ENCODE measurements around the gene CEP112. TPM values are rescaled to one million over a fixed set of nuclear protein-coding genes. Genes with fewer than 3 reads are reported as not detected.
A peak's percentile ranks its signal among the peaks of the same experiment; 100 is the strongest.

The CEP112 gene
- total and polyA plus RNA-seq, 2 donors (not counting 1 experiment from before 2014, with no cell fraction given) = 5.4 to 6.4 TPM

GRCh38 chr17:65797101-65797500 lies 394.8 kb downstream of the CEP112 start:
- no peak for DNase-seq (ENCODE audit: low read depth in 2 of 2)
- Histone ChIP-seq H3K9ac (ENCODE audit: insufficient read depth, low read length) (no peak overlapping the region), H3K79me2 (ENCODE audit: control insufficient read depth, insufficient read depth, low read length) (no peaks in the 10 kb centered on the region), H3K36me3 (ENCODE audit: control insufficient read depth, insufficient read depth, low read length) (no peaks in the 10 kb centered on the region), H4K20me1 (ENCODE audit: control insufficient read depth, extremely low read depth, insufficient read depth, low read length) (no peaks in the 10 kb centered on the region), H3K27me3 (ENCODE audit: control insufficient read depth, insufficient read depth, low read length) (no peaks in the 10 kb centered on the region), H3K4me3 (replicated peaks in 1 of 4; ENCODE audit: control extremely low read depth in 1 of 4, insufficient read depth in 1 of 4, low read depth in 3 of 4, low read length in 4 of 4) (no peak overlapping the region), H3K27ac (ENCODE audit: insufficient read depth, low read length) (no peak overlapping the region), H3K4me1 (ENCODE audit: control insufficient read depth, extremely low read depth, insufficient read depth, low read length) (no peaks in the 10 kb centered on the region), H3K4me2 (ENCODE audit: extremely low read depth, insufficient read depth, low read length) (no peak overlapping the region), H2AFZ (ENCODE audit: low read length) (no peak overlapping the region), H3K9me3 (ENCODE audit: control insufficient read depth, insufficient read depth, low read depth, low read length) (no peaks in the 10 kb centered on the region)
- no peak for TF ChIP-seq EZH2 (IDR thresholded peaks at IDR 0.05; ENCODE audit: low read length, missing control alignments)
- TF ChIP-seq, protein P1, sequence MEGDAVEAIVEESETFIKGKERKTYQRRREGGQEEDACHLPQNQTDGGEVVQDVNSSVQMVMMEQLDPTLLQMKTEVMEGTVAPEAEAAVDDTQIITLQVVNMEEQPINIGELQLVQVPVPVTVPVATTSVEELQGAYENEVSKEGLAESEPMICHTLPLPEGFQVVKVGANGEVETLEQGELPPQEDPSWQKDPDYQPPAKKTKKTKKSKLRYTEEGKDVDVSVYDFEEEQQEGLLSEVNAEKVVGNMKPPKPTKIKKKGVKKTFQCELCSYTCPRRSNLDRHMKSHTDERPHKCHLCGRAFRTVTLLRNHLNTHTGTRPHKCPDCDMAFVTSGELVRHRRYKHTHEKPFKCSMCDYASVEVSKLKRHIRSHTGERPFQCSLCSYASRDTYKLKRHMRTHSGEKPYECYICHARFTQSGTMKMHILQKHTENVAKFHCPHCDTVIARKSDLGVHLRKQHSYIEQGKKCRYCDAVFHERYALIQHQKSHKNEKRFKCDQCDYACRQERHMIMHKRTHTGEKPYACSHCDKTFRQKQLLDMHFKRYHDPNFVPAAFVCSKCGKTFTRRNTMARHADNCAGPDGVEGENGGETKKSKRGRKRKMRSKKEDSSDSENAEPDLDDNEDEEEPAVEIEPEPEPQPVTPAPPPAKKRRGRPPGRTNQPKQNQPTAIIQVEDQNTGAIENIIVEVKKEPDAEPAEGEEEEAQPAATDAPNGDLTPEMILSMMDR (conservative IDR thresholded peaks at IDR 0.05 in 1 of 2, IDR thresholded peaks at IDR 0.05 in 1 of 2; ENCODE audit: low read depth in 1 of 2, low read length in 2 of 2) = no peak

GRCh38 chr17:65794572-65794971 lies 397.4 kb downstream of the CEP112 start:
- peak in 1 of 2 donors; percentile 36 for DNase-seq (ENCODE audit: low read depth in 2 of 2)
- H2AFZ ChIP-seq (ENCODE audit: low read length) = no peak overlapping the region

GRCh38 chr17:65790241-65790640 lies 401.7 kb downstream of the CEP112 start:
- Histone ChIP-seq H3K4me1 (ENCODE audit: control insufficient read depth, extremely low read depth, insufficient read depth, low read length) (peaks cover 7% of the 10 kb centered on the region), H3K4me2 (ENCODE audit: extremely low read depth, insufficient read depth, low read length) (no peak overlapping the region), H3K4me3 (replicated peaks in 1 of 4; ENCODE audit: control extremely low read depth in 1 of 4, insufficient read depth in 1 of 4, low read depth in 3 of 4, low read length in 4 of 4) (no peak overlapping the region), H3K9me3 (ENCODE audit: control insufficient read depth, insufficient read depth, low read depth, low read length) (no peaks in the 10 kb centered on the region), H3K9ac (ENCODE audit: insufficient read depth, low read length) (no peak overlapping the region), H3K79me2 (ENCODE audit: control insufficient read depth, insufficient read depth, low read length) (no peaks in the 10 kb centered on the region), H4K20me1 (ENCODE audit: control insufficient read depth, extremely low read depth, insufficient read depth, low read length) (no peaks in the 10 kb centered on the region), H3K27me3 (ENCODE audit: control insufficient read depth, insufficient read depth, low read length) (no peaks in the 10 kb centered on the region), H3K27ac (ENCODE audit: insufficient read depth, low read length) (no peak overlapping the region), H2AFZ (ENCODE audit: low read length) (no peak overlapping the region), H3K36me3 (ENCODE audit: control insufficient read depth, insufficient read depth, low read length) (no peaks in the 10 kb centered on the region)
- TF ChIP-seq, protein P1 (conservative IDR thresholded peaks at IDR 0.05 in 1 of 2, IDR thresholded peaks at IDR 0.05 in 1 of 2; ENCODE audit: low read depth in 1 of 2, low read length in 2 of 2) = no peak
- TF ChIP-seq EZH2 (IDR thresholded peaks at IDR 0.05; ENCODE audit: low read length, missing control alignments) = no peak
- no peak for DNase-seq (ENCODE audit: low read depth in 2 of 2)

More at GRCh38 chr17:65794572-65794971, 397.4 kb downstream of the CEP112 start:
- Histone ChIP-seq H3K4me1 (ENCODE audit: control insufficient read depth, extremely low read depth, insufficient read depth, low read length) (no peaks in the 10 kb centered on the region), H3K9me3 (ENCODE audit: control insufficient read depth, insufficient read depth, low read depth, low read length) (no peaks in the 10 kb centered on the region), H3K27me3 (ENCODE audit: control insufficient read depth, insufficient read depth, low read length) (no peaks in the 10 kb centered on the region), H3K27ac (ENCODE audit: insufficient read depth, low read length) (no peak overlapping the region), H3K4me3 (replicated peaks in 1 of 4; ENCODE audit: control extremely low read depth in 1 of 4, insufficient read depth in 1 of 4, low read depth in 3 of 4, low read length in 4 of 4) (no peak overlapping the region), H3K79me2 (ENCODE audit: control insufficient read depth, insufficient read depth, low read length) (no peaks in the 10 kb centered on the region), H3K4me2 (ENCODE audit: extremely low read depth, insufficient read depth, low read length) (no peak overlapping the region), H4K20me1 (ENCODE audit: control insufficient read depth, extremely low read depth, insufficient read depth, low read length) (no peaks in the 10 kb centered on the region), H3K36me3 (ENCODE audit: control insufficient read depth, insufficient read depth, low read length) (no peaks in the 10 kb centered on the region), H3K9ac (ENCODE audit: insufficient read depth, low read length) (no peak overlapping the region)
- TF ChIP-seq, protein P1 (conservative IDR thresholded peaks at IDR 0.05 in 1 of 2, IDR thresholded peaks at IDR 0.05 in 1 of 2; ENCODE audit: low read depth in 1 of 2, low read length in 2 of 2) = peak; percentile 34 to 59
- no peak for TF ChIP-seq EZH2 (IDR thresholded peaks at IDR 0.05; ENCODE audit: low read length, missing control alignments)

All from fibroblast of lung (primary cell).